HG02938 (cell line): Measurements from ENCODE around the gene CLTB.
"Not testable (repeated sequence)": the region's sequence is repeated elsewhere in the genome, so short reads cannot be mapped to it uniquely, and the experiment has no call there.

Experiments
- ATAC-seq: cut with Tn5 transposase; IDR thresholded peaks from one replicate; pipeline ENCODE4 v1.9.1; 2021; ENCODE audit warnings: mild to moderate bottlenecking, moderate library complexity; ENCODE audit not compliant: unreplicated experiment

Gene CLTB

GRCh38 chr5:176427971-176428370, 11.6 kb upstream of the CLTB start:
- ATAC-seq = no peak

- ATAC-seq = no peak
Measured at GRCh38 chr5:176426876-176427275, 10.5 kb upstream of the CLTB start.

- ATAC-seq = no peak
Measured at GRCh38 chr5:176425791-176426190, 9.5 kb upstream of the CLTB start.

GRCh38 chr5:176425138-176425537, 8.8 kb upstream of the CLTB start:
- no peak for ATAC-seq

GRCh38 chr5:176424181-176424580, 7.8 kb upstream of the CLTB start:
- ATAC-seq = no peak

- ATAC-seq = no peak
Measured at GRCh38 chr5:176420972-176421544, 4.7 kb upstream of the CLTB start.

GRCh38 chr5:176420086-176420485, 3.7 kb upstream of the CLTB start:
- ATAC-seq = no peak

GRCh38 chr5:176418251-176418650, 1.9 kb upstream of the CLTB start:
- ATAC-seq = no peak

GRCh38 chr5:176416965-176417364, 626 bp upstream of the CLTB start:
- ATAC-seq = no peak

GRCh38 chr5:176415240-176415951, 943 bp downstream of the CLTB start:
- ATAC-seq = no peak

GRCh38 chr5:176414704-176415103, 1.6 kb downstream of the CLTB start:
- ATAC-seq = no peak

- ATAC-seq = no peak
Measured at GRCh38 chr5:176413709-176414191, 2.6 kb downstream of the CLTB start.

- ATAC-seq = no peak
Measured at GRCh38 chr5:176413255-176413565, 3.1 kb downstream of the CLTB start.

GRCh38 chr5:176412517-176413254, 3.7 kb downstream of the CLTB start:
- ATAC-seq = no peak

GRCh38 chr5:176410486-176411180, 5.7 kb downstream of the CLTB start:
- no peak for ATAC-seq

GRCh38 chr5:176409765-176410164, 6.6 kb downstream of the CLTB start:
- no peak for ATAC-seq

- ATAC-seq = no peak
Measured at GRCh38 chr5:176408590-176408989, 7.7 kb downstream of the CLTB start.

- ATAC-seq = not testable (repeated sequence)
Measured at GRCh38 chr5:176408252-176408573, 8.1 kb downstream of the CLTB start.

GRCh38 chr5:176407456-176408251, 8.7 kb downstream of the CLTB start:
- no peak for ATAC-seq

GRCh38 chr5:176406436-176407052, 9.8 kb downstream of the CLTB start:
- ATAC-seq = no peak
